ENCODE results near the gene GPX7.

- TF ChIP-seq CTCF (IDR thresholded peaks at IDR 0.05) = no peak
- no peak for TF ChIP-seq POLR2A (IDR thresholded peaks at IDR 0.05)
- TF ChIP-seq POLR2AphosphoS5 (IDR thresholded peaks at IDR 0.05) = no peak
These were observed 27.5 kb downstream of the GPX7 start for GRCh38 chr1:52629667-52630066.

Data from breast epithelium (tissue), 3 donors.